Activated gamma-delta T cell treated with anti-CD3 and anti-CD28 coated beads, Interleukin-2, amount 50 U/mL, for 16 hours (primary cell): Measurements from ENCODE around the gene AIPL1.

Experiments used
- DNase-seq: peaks from one replicate; pipeline ENCODE4 v3.0.0-alpha.2; 2020; ENCODE audit warnings: low read depth

AIPL1 gene

GRCh38 chr17:6448473-6448872 lies 13.6 kb upstream of the AIPL1 start:
- no peak for DNase-seq

GRCh38 chr17:6446516-6447100 lies 11.7 kb upstream of the AIPL1 start:
- no peak for DNase-seq

- DNase-seq, result no peak
Measured at GRCh38 chr17:6444571-6445335, 9.8 kb upstream of the AIPL1 start.

- peak; percentile 89 for DNase-seq
Measured at GRCh38 chr17:6443692-6444570, 9.0 kb upstream of the AIPL1 start, which contains the start of gene PIMREG. Gene PIMREG, plus strand, starts transcription at chr17:6444455. Its CDS starts 656 bp downstream, at chr17:6445111.

GRCh38 chr17:6442775-6443174 lies 7.9 kb upstream of the AIPL1 start:
- DNase-seq, result no peak

GRCh38 chr17:6439951-6440350 lies 5.0 kb upstream of the AIPL1 start:
- no peak for DNase-seq

GRCh38 chr17:6437956-6438355 lies 3.0 kb upstream of the AIPL1 start:
- DNase-seq, result no peak

- DNase-seq, result no peak
Measured at GRCh38 chr17:6437466-6437865, 2.5 kb upstream of the AIPL1 start.

GRCh38 chr17:6435968-6436367 lies 1.0 kb upstream of the AIPL1 start:
- peak; percentile 32 for DNase-seq

GRCh38 chr17:6430769-6431168 lies 4.2 kb downstream of the AIPL1 start:
- DNase-seq, result no peak

GRCh38 chr17:6429266-6429665 lies 5.7 kb downstream of the AIPL1 start:
- no peak for DNase-seq

- no peak for DNase-seq
Measured at GRCh38 chr17:6428207-6428965, 6.5 kb downstream of the AIPL1 start.

GRCh38 chr17:6427279-6427781 lies 7.6 kb downstream of the AIPL1 start:
- peak; percentile 14 for DNase-seq

- no peak for DNase-seq
Measured at GRCh38 chr17:6426356-6427101, 8.4 kb downstream of the AIPL1 start.

GRCh38 chr17:6425407-6425806 lies 9.5 kb downstream of the AIPL1 start:
- no peak for DNase-seq

GRCh38 chr17:6423931-6424330 lies 11.0 kb downstream of the AIPL1 start:
- no peak for DNase-seq

- no peak for DNase-seq
Measured at GRCh38 chr17:6422654-6423241, 12.2 kb downstream of the AIPL1 start.

- peak; percentile 55 for DNase-seq
Measured at GRCh38 chr17:6421700-6422604, 13.0 kb downstream of the AIPL1 start.

GRCh38 chr17:6420173-6420641 lies 14.7 kb downstream of the AIPL1 start:
- no peak for DNase-seq
